Sigmoid colon (tissue), 7 donors: ENCODE data around the gene SLC25A23. TPM values are rescaled to one million over a fixed set of nuclear protein-coding genes. Genes with fewer than 3 reads are reported as not detected.
A peak's percentile ranks its signal among the peaks of the same experiment; 100 is the strongest.

Experiments used
- DNase-seq: peaks from one replicate; pipeline ENCODE4 v3.0.0-alpha.2; 2019
- H3K27ac ChIP-seq, 4 donors: fragments of 200-600 bp; sonication (generic); one replicate each; pipeline ENCODE4 v1.5.1; 2016 to 2019; ENCODE audit warnings: mild to moderate bottlenecking in 1 of 4
- H3K27me3 ChIP-seq, 3 donors: fragments of 200-600 bp; sonication (generic); one replicate each; pipeline ENCODE4 v1.5.1; 2019; ENCODE audit warnings: mild to moderate bottlenecking in 1 of 3
- H3K36me3 ChIP-seq, 4 donors: fragments of 200-600 bp; sonication (generic); one replicate each; pipeline ENCODE4 v1.5.1; 2016 to 2019
- H3K4me1 ChIP-seq, 4 donors: fragments of 200-600 bp; sonication (generic); one replicate each; pipeline ENCODE4 v1.5.1; 2017 to 2019
- H3K4me3 ChIP-seq, 4 donors: fragments of 200-600 bp; sonication (generic); one replicate each; pipeline ENCODE4 v1.5.1; 2017 to 2019; ENCODE audit warnings: mild to moderate bottlenecking in 2 of 4, moderate library complexity in 1 of 4
- H3K9me3 ChIP-seq, 4 donors: fragments of 200-600 bp in 3 of 4; sonication (generic) in 3 of 4; one replicate each; pipeline versions ENCODE4 v1.5.1 to v1.6.1; 2013 to 2019
- EP300 ChIP-seq, 4 donors: sonication (generic); formaldehyde crosslinking; IDR thresholded peaks; one replicate each; pipeline ENCODE4 v1.6.1; 2017; ENCODE audit warnings: antibody characterized with exemption in 4 of 4
- POLR2A ChIP-seq, 2 donors: fragments of 450-650 bp; IDR thresholded peaks; one replicate each; pipeline ENCODE4 v1.6.1; 2016; ENCODE audit warnings: antibody characterized with exemption in 2 of 2, mild to moderate bottlenecking in 2 of 2, moderate library complexity in 2 of 2
- POLR2AphosphoS5 ChIP-seq, 4 donors: sonication (generic); formaldehyde crosslinking; IDR thresholded peaks; one replicate each; pipeline ENCODE4 v1.6.1; 2017; ENCODE audit warnings: antibody characterized with exemption in 4 of 4
- WGBS, 2 donors: extraction: QIAGEN DNeasy Blood & Tissue Kit; methylation state at CpG; one replicate each; pipeline ENCODE4 v1.1.7; 2013; 5-methylcytosine and 5-hydroxymethylcytosine counted together
- intact Hi-C: fragments of 100-400 bp; cut with DNase I; formaldehyde crosslinking; loops from one replicate; pipeline ENCODE4 v1.15.1; 2023
- polyA plus RNA-seq, 3 donors: library from polyadenylated mRNA; stranded (reverse); fragments of 200-250 nt; gene quantifications; one replicate each; pipeline ENCODE4 v1.2.3, GENCODE V29; 2013
- small RNA-seq, 3 donors: library from RNA; depleted of rRNA; stranded (forward); fragments of <200 nt; gene quantifications; one replicate each; pipeline ENCODE3, GENCODE V24; 2016
- total RNA-seq, 4 donors: library from RNA; depleted of rRNA; stranded (reverse); fragments of >200 nt; gene quantifications; one replicate each; pipeline ENCODE4 v1.1.0, GENCODE V29; 2016
- TF ChIP-seq, protein P1 (sequence below), 4 experiments: fragments of 450-650 bp in 3 of 4; fragments of 200-600 bp in 1 of 4; IDR thresholded peaks; one replicate each; pipeline ENCODE4 v1.5.1; 2016 to 2019; ENCODE audit warnings: antibody characterized with exemption in 4 of 4, mild to moderate bottlenecking in 3 of 4, moderate library complexity in 2 of 4
- donor health status: healthy with polysubstance abuse.
- donor health status: Bipolar disorder and iron deficiency.
- donor health status: healthy.

Gene SLC25A23
- total and polyA plus RNA-seq, 7 donors, result 61.5 to 188 (median 87.8) TPM

DNA sequence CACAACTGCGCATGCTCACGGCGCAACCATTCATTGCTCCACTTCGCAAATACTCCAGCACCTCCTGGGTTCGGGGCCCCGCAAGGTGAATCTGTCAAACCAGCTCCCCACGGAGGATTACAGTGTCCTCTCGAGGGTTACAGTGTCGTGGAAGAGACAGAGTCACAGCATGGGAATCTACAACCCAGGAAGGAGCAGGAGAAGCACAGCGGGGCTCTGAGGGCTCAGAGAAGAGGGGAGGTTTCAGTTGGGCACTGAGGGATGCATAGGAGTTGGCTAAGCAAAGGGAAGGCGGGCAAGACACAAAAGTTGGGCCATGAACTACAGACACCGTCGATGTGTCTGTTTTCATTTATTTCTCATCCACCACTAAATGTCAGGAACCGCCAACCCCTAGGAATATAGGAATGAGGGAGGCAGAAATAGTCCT lies 65.6 kb downstream of the SLC25A23 start:
- DNase-seq, result no peak
- WGBS, 2 donors, result 26 to 32% methylated on average over 14 of the region's 14 CpGs
- no peak for TF ChIP-seq POLR2A (IDR thresholded peaks at IDR 0.05)
- TF ChIP-seq, protein P1, sequence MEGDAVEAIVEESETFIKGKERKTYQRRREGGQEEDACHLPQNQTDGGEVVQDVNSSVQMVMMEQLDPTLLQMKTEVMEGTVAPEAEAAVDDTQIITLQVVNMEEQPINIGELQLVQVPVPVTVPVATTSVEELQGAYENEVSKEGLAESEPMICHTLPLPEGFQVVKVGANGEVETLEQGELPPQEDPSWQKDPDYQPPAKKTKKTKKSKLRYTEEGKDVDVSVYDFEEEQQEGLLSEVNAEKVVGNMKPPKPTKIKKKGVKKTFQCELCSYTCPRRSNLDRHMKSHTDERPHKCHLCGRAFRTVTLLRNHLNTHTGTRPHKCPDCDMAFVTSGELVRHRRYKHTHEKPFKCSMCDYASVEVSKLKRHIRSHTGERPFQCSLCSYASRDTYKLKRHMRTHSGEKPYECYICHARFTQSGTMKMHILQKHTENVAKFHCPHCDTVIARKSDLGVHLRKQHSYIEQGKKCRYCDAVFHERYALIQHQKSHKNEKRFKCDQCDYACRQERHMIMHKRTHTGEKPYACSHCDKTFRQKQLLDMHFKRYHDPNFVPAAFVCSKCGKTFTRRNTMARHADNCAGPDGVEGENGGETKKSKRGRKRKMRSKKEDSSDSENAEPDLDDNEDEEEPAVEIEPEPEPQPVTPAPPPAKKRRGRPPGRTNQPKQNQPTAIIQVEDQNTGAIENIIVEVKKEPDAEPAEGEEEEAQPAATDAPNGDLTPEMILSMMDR (IDR thresholded peaks at IDR 0.05), result no peak
- TF ChIP-seq EP300 (IDR thresholded peaks at IDR 0.05), result no peak
- no peak for TF ChIP-seq POLR2AphosphoS5 (IDR thresholded peaks at IDR 0.05)
- Histone ChIP-seq H3K27me3 (no peaks in the 10 kb centered on the region), H3K36me3 (peaks cover 0 to 12% (median 7%) of the 10 kb centered on the region in 4 donors), H3K27ac (peak overlapping the region; percentile 88 to 97 (median 95)), H3K4me1 (peaks cover 0 to 17% (median 12%) of the 10 kb centered on the region in 4 donors), H3K4me3 (peak overlapping the region; percentile 69 to 93 (median 80)), H3K9me3 (no peaks in the 10 kb centered on the region)
- intact Hi-C loops, result loop anchor here (1.0 to 2.0 kb wide), 2 partner anchors 21 to 30 kb away; partner anchors contain the start of genes ALKBH7 and KHSRP

DNA sequence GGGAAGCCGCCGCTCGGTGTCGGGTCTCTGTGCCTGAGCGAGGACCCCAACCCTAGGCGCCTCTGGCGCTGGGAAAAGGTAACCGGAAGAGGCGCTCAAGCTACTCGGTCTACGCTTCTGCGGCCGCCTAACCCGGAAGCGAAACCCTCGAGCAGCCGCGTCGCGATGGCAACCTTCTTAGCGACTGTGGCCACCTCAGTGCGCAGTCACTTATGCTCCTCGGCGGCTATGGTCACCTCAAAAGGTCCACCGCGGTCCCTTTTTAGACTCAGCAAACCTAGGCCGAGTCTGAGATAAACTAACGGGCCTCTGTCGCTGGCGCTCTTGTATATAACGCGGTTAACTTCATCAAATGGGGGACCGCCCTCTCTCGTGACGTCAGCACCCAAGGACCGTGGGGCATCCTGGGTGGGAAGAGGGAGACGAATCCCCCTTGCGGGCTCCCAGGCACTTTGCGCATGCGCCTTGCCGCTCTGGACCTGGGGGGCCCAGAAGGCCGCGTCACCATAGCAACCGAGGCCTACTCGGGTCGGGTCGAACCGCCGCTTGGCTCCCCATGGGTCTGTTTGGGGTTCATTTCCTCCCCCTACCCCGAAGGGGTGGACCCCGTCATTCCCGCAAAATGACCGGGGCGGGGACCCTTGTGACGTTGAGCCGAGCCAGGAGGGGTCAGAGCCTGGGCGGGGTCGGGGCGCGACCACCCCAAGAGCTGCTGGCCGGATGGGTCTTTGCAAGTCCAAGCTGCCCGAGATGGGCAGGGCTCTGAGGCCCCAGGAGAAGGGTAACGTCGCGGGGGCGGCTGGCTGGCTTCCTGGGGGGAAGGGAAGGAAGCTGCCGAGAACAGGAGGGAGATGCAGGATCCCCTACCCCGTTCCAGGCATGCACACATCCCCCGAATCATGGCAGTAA lies 66.3 kb downstream of the SLC25A23 start, which contains the start of gene GTF2F1:
Gene GTF2F1 (minus strand): TSS at position 91 of the 909 bp plus-strand sequence. CDS start 169 bp downstream, outside the sequence.
- WGBS, 2 donors, result 0% methylated on average over 69 of the region's 69 CpGs
- H3K9me3 ChIP-seq, result no peaks in the 10 kb centered on the region
- peak; percentile 98 for DNase-seq
- H3K4me3 ChIP-seq, result peak within 1 kb of the TSS; percentile 69 to 93 (median 80)
- H3K4me1 ChIP-seq, result peaks cover 0 to 17% (median 12%) of the 10 kb centered on the region in 4 donors
- TF ChIP-seq EP300 (IDR thresholded peaks at IDR 0.05) (peak in 1 of 4 donors; percentile 30), POLR2A (IDR thresholded peaks at IDR 0.05) (peak in 1 of 2 donors; percentile 41), POLR2AphosphoS5 (IDR thresholded peaks at IDR 0.05) (peak in 3 of 4 donors; percentile 26 to 59 (median 44))
- TF ChIP-seq, protein P1 (IDR thresholded peaks at IDR 0.05), result no peak
- intact Hi-C loops, result loop anchor here (1.0 to 2.0 kb wide), 2 partner anchors 21 to 31 kb away; partner anchors contain the start of genes ALKBH7 and KHSRP
- H3K27me3 ChIP-seq, result no peaks in the 10 kb centered on the region
- H3K36me3 ChIP-seq, result peaks cover 6 to 19% (median 11%) of the 10 kb centered on the region in 4 donors
- peak within 1 kb of the TSS; percentile 88 to 97 (median 95) for H3K27ac ChIP-seq

DNA sequence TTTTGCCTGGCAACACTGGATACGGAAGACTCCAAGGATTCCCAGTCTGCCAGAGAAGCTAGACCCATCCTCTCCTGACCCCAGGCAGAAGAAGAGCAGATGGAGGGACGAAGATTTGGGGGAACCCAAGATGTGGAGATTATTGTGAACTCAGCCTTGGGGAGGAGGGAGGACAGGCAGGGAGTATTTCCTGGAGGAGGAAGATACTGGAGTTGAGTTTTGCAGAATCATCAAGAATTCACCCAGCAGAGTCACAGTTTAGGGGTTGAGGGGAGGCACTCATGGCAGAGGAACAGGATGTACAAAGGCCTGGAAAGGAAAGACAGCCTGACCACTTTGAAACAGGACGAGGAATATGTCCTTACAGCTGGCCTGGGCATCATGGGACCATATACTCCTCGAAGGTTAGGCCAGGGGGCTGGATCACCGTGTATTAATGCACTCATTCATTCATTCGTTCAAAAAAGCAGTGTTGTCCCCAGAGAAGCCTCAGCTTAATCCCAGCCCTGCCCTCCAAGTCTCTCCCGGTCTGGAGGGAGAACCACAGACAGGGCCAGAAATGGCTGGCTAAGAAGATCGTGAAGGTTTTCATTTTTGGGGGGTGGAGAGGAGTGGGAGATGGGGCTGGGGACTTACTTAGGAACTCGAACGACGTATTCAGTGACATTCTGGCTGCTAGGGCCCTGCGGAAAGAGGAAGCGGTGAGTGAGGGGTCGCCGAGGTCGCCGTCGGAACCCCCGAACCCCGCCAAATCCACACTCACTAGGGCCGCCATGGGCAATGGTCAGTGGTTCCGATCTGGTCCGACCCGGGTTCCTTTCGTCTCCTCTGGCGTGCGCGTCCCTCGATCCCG lies 67.1 kb downstream of the SLC25A23 start:
- peak overlapping the region; percentile 69 to 93 (median 80) for H3K4me3 ChIP-seq
- no peaks in the 10 kb centered on the region for H3K9me3 ChIP-seq
- H3K36me3 ChIP-seq, result peaks cover 10 to 28% (median 19%) of the 10 kb centered on the region in 4 donors
- no peak for DNase-seq
- peaks cover 0 to 17% (median 12%) of the 10 kb centered on the region in 4 donors for H3K4me1 ChIP-seq
- intact Hi-C loops, result loop anchor here (1.0 to 2.0 kb wide), 2 partner anchors 20 to 32 kb away; partner anchors contain the start of genes ALKBH7 and KHSRP
- no peak for TF ChIP-seq EP300 (IDR thresholded peaks at IDR 0.05)
- TF ChIP-seq POLR2A (IDR thresholded peaks at IDR 0.05), result no peak
- no peak for TF ChIP-seq POLR2AphosphoS5 (IDR thresholded peaks at IDR 0.05)
- peak overlapping the region; percentile 88 to 97 (median 95) for H3K27ac ChIP-seq
- H3K27me3 ChIP-seq, result no peaks in the 10 kb centered on the region
- 7 to 8% methylated on average over 30 of the region's 30 CpGs for WGBS, 2 donors

Small RNA genes lying within 50 kb of the gene (small RNA-seq; reads per million reads assigned to genes)
- gene AC010503.2 (0 reads per million in 3 donors), gene MIR6790 (0 reads per million in 3 donors)

Other genes starting within 250 kb of the SLC25A23 start
- 10 to 100 TPM; 12.5 to 20.8 (median 17.6) TPM for gene MLLT1, start 179.8 kb downstream of the SLC25A23 start, total RNA-seq
- gene MLLT1, start 179.8 kb downstream of the SLC25A23 start, polyA plus RNA-seq, result 10 to 100 TPM in 2 of 3 donors, 1 to 10 TPM in 1; 9.9 to 25.5 (median 15.0) TPM
- not detected for gene ACER1, start 126.2 kb downstream of the SLC25A23 start, total RNA-seq
- under 1 TPM in 1 of 3 donors, not detected in 2; 0.19 TPM for gene ACER1, start 126.2 kb downstream of the SLC25A23 start, polyA plus RNA-seq
- 10 to 100 TPM; 50.7 to 93.6 (median 70.8) TPM for gene CLPP, start 98.3 kb downstream of the SLC25A23 start, total RNA-seq
- gene CLPP, start 98.3 kb downstream of the SLC25A23 start, polyA plus RNA-seq, result 10 to 100 TPM; 72.1 to 98.3 (median 74.7) TPM
- 100 to 1,000 TPM in 1 of 4 donors, 10 to 100 TPM in 3; 65.8 to 146 (median 78.5) TPM for gene ALKBH7, start 87.0 kb downstream of the SLC25A23 start, total RNA-seq
- gene ALKBH7, start 87.0 kb downstream of the SLC25A23 start, polyA plus RNA-seq, result 100 to 1,000 TPM in 2 of 3 donors, 10 to 100 TPM in 1; 79.5 to 183 (median 175) TPM
- 1 to 10 TPM in 1 of 4 donors, under 1 TPM in 3; 0.41 to 5.8 (median 0.69) TPM for gene PSPN, start 83.9 kb downstream of the SLC25A23 start, total RNA-seq
- gene PSPN, start 83.9 kb downstream of the SLC25A23 start, polyA plus RNA-seq, result 1 to 10 TPM in 2 of 3 donors, under 1 TPM in 1; 0.60 to 1.7 (median 1.4) TPM
- gene GTF2F1, start 66.6 kb downstream of the SLC25A23 start, total RNA-seq, result 10 to 100 TPM; 34.9 to 48.2 (median 37.9) TPM
- gene GTF2F1, start 66.6 kb downstream of the SLC25A23 start, polyA plus RNA-seq, result 10 to 100 TPM; 54.3 to 78.3 (median 54.7) TPM
- gene KHSRP, start 35.0 kb downstream of the SLC25A23 start, total RNA-seq, result 10 to 100 TPM; 63.9 to 96.9 (median 90.8) TPM
- 100 to 1,000 TPM in 2 of 3 donors, 10 to 100 TPM in 1; 91.9 to 232 (median 127) TPM for gene KHSRP, start 35.0 kb downstream of the SLC25A23 start, polyA plus RNA-seq
- 1 to 10 TPM in 2 of 4 donors, not detected in 2; 1.1 to 1.4 TPM for gene SLC25A41, start 26.0 kb downstream of the SLC25A23 start, total RNA-seq
- gene SLC25A41, start 26.0 kb downstream of the SLC25A23 start, polyA plus RNA-seq, result 1 to 10 TPM in 2 of 3 donors, under 1 TPM in 1; 0.60 to 1.2 (median 1.1) TPM
- gene CRB3, start 4.5 kb upstream of the SLC25A23 start, total RNA-seq, result 1 to 10 TPM in 2 of 4 donors, under 1 TPM in 1, not detected in 1; 0.36 to 1.5 (median 1.3) TPM
- 100 to 1,000 TPM in 2 of 3 donors, 10 to 100 TPM in 1; 70.3 to 202 (median 145) TPM for gene CRB3, start 4.5 kb upstream of the SLC25A23 start, polyA plus RNA-seq
- gene DENND1C, start 22.0 kb upstream of the SLC25A23 start, total RNA-seq, result 1 to 10 TPM in 2 of 4 donors, under 1 TPM in 1, not detected in 1; 0.99 to 2.0 (median 1.1) TPM
- 10 to 100 TPM in 1 of 3 donors, 1 to 10 TPM in 2; 1.8 to 18.1 (median 6.0) TPM for gene DENND1C, start 22.0 kb upstream of the SLC25A23 start, polyA plus RNA-seq
- 1 to 10 TPM; 2.0 to 6.1 (median 3.0) TPM for gene TUBB4A, start 42.5 kb upstream of the SLC25A23 start, total RNA-seq
- gene TUBB4A, start 42.5 kb upstream of the SLC25A23 start, polyA plus RNA-seq, result 1 to 10 TPM in 1 of 3 donors, under 1 TPM in 1, not detected in 1; under 0.01 to 2.4 TPM
- 1 to 10 TPM in 1 of 4 donors, under 1 TPM in 2, not detected in 1; 0.16 to 1.8 (median 0.36) TPM for gene TNFSF9, start 71.2 kb upstream of the SLC25A23 start, total RNA-seq
- gene TNFSF9, start 71.2 kb upstream of the SLC25A23 start, polyA plus RNA-seq, result 1 to 10 TPM in 1 of 3 donors, under 1 TPM in 2; 0.46 to 4.2 (median 0.60) TPM
- gene CD70, start 131.4 kb upstream of the SLC25A23 start, total RNA-seq, result under 1 TPM in 1 of 4 donors, not detected in 3; 0.36 TPM
- gene CD70, start 131.4 kb upstream of the SLC25A23 start, polyA plus RNA-seq, result 1 to 10 TPM in 1 of 3 donors, not detected in 2; 1.8 TPM
- gene TNFSF14, start 210.4 kb upstream of the SLC25A23 start, total RNA-seq, result 1 to 10 TPM in 1 of 4 donors, under 1 TPM in 2, not detected in 1; under 0.01 to 2.0 (median 0.41) TPM
- gene TNFSF14, start 210.4 kb upstream of the SLC25A23 start, polyA plus RNA-seq, result 1 to 10 TPM in 1 of 3 donors, not detected in 2; 2.8 TPM